ENCODE data around the gene HTT-AS.

DNA sequence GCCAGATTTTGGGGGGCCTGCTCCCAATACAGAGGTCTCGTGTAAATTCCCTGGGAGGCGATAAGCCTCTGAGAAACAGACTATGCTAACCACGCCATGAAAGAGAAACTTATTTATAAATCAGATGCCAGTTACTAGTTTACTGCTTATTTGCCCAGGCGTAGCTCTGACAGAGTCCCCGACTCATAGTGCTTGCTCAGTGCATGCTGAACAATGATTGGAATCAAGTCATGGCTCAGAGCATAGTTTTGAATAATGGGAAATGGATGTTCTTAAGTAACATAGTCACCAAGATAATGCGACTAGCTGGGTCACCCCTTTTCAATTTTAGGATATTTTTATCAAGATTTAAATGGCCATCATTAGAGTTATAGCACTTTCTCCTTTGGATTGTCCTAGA lies 40.0 kb upstream of the HTT-AS start:
- no peak for TF ChIP-seq POLR2AphosphoS5 (IDR thresholded peaks at IDR 0.05)
- no peak for TF ChIP-seq POLR2A (IDR thresholded peaks at IDR 0.05)

Measured in prostate gland (tissue), 1 donor.